Sigmoid colon (tissue), 7 donors: Measurements from ENCODE around the gene SMAD3. TPM values are rescaled to one million over a fixed set of nuclear protein-coding genes. Genes with fewer than 3 reads are reported as not detected.

Source experiments
- DNase-seq: peaks from one replicate; pipeline ENCODE4 v3.0.0-alpha.2; 2019
- H3K27ac ChIP-seq, 4 donors: fragments of 200-600 bp; sonication (generic); one replicate each; pipeline ENCODE4 v1.5.1; 2016 to 2019; ENCODE audit warnings: mild to moderate bottlenecking in 1 of 4
- H3K27me3 ChIP-seq, 3 donors: fragments of 200-600 bp; sonication (generic); one replicate each; pipeline ENCODE4 v1.5.1; 2019; ENCODE audit warnings: mild to moderate bottlenecking in 1 of 3
- H3K36me3 ChIP-seq, 4 donors: fragments of 200-600 bp; sonication (generic); one replicate each; pipeline ENCODE4 v1.5.1; 2016 to 2019
- H3K4me1 ChIP-seq, 4 donors: fragments of 200-600 bp; sonication (generic); one replicate each; pipeline ENCODE4 v1.5.1; 2017 to 2019
- H3K4me3 ChIP-seq, 4 donors: fragments of 200-600 bp; sonication (generic); one replicate each; pipeline ENCODE4 v1.5.1; 2017 to 2019; ENCODE audit warnings: mild to moderate bottlenecking in 2 of 4, moderate library complexity in 1 of 4
- H3K9me3 ChIP-seq, 4 donors: fragments of 200-600 bp in 3 of 4; sonication (generic) in 3 of 4; one replicate each; pipeline versions ENCODE4 v1.5.1 to v1.6.1; 2013 to 2019
- EP300 ChIP-seq, 4 donors: sonication (generic); formaldehyde crosslinking; IDR thresholded peaks; one replicate each; pipeline ENCODE4 v1.6.1; 2017; ENCODE audit warnings: antibody characterized with exemption in 4 of 4
- POLR2A ChIP-seq, 2 donors: fragments of 450-650 bp; IDR thresholded peaks; one replicate each; pipeline ENCODE4 v1.6.1; 2016; ENCODE audit warnings: antibody characterized with exemption in 2 of 2, mild to moderate bottlenecking in 2 of 2, moderate library complexity in 2 of 2
- POLR2AphosphoS5 ChIP-seq, 4 donors: sonication (generic); formaldehyde crosslinking; IDR thresholded peaks; one replicate each; pipeline ENCODE4 v1.6.1; 2017; ENCODE audit warnings: antibody characterized with exemption in 4 of 4
- WGBS, 2 donors: extraction: QIAGEN DNeasy Blood & Tissue Kit; methylation state at CpG; one replicate each; pipeline ENCODE4 v1.1.7; 2013; 5-methylcytosine and 5-hydroxymethylcytosine counted together
- intact Hi-C: fragments of 100-400 bp; cut with DNase I; formaldehyde crosslinking; loops from one replicate; pipeline ENCODE4 v1.15.1; 2023
- polyA plus RNA-seq, 3 donors: library from polyadenylated mRNA; stranded (reverse); fragments of 200-250 nt; gene quantifications; one replicate each; pipeline ENCODE4 v1.2.3, GENCODE V29; 2013
- total RNA-seq, 4 donors: library from RNA; depleted of rRNA; stranded (reverse); fragments of >200 nt; gene quantifications; one replicate each; pipeline ENCODE4 v1.1.0, GENCODE V29; 2016
- TF ChIP-seq, protein P1 (sequence below), 4 experiments: fragments of 450-650 bp in 3 of 4; fragments of 200-600 bp in 1 of 4; IDR thresholded peaks; one replicate each; pipeline ENCODE4 v1.5.1; 2016 to 2019; ENCODE audit warnings: antibody characterized with exemption in 4 of 4, mild to moderate bottlenecking in 3 of 4, moderate library complexity in 2 of 4
- donor health status: healthy with polysubstance abuse.
- donor health status: Bipolar disorder and iron deficiency.
- donor health status: healthy.

SMAD3 gene
- total and polyA plus RNA-seq, 7 donors = 12.5 to 28.2 (median 18.4) TPM

DNA sequence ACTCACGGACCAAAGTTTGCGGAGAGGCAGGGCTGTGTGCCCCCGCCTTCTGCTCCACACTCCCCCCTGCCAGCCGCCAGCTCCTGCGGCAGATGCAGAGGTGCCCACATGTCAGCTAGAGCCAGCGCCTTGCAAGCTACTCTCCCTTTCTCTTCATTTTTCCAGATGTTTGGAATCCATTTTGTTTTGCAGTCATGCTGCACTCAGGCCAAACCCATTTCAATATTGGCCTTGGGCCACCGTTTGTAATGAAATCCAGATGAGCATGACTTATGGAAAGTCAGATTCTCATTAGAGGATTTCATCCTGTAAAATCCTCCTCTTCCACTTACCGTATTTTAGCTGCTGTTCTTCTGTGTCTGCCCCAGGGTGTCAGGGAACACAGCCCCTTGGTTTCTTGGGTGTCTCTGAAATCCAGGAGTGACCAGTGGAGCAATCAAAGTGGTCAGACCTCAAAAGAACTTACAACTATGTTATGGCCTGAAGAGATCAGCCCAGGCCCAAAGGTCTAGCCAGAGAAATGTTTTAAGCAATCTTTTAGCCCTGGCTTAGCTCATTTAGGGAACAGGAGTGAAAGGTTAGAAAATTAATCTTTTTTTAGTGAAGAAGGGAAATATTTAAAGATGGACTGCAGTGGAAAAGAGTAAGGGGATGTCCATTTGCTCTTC is 123.3 kb downstream of the SMAD3 start:
- Histone ChIP-seq H3K27ac (peak overlapping the region; percentile 74 to 87 (median 80)), H3K27me3 (no peaks in the 10 kb centered on the region), H3K4me3 (no peak overlapping the region), H3K36me3 (peaks cover 0 to 24% (median 8%) of the 10 kb centered on the region in 4 donors), H3K9me3 (no peaks in the 10 kb centered on the region), H3K4me1 (peaks cover 0 to 77% (median 74%) of the 10 kb centered on the region in 4 donors)
- intact Hi-C loops = loop anchor here (2.0 to 5.0 kb wide), 3 partner anchors 46 to 121 kb away; partner anchors contain the start of genes AAGAB, IQCH and SMAD3
- TF ChIP-seq POLR2A (IDR thresholded peaks at IDR 0.05) = no peak
- TF ChIP-seq POLR2AphosphoS5 (IDR thresholded peaks at IDR 0.05) = peak; percentile 62 to 90 (median 84)
- peak in 2 of 4 donors; percentile 53 to 55 for TF ChIP-seq EP300 (IDR thresholded peaks at IDR 0.05)
- 80 to 89% methylated on average over 8 of the region's 8 CpGs for WGBS, 2 donors
- peak; percentile 88 for DNase-seq

DNA sequence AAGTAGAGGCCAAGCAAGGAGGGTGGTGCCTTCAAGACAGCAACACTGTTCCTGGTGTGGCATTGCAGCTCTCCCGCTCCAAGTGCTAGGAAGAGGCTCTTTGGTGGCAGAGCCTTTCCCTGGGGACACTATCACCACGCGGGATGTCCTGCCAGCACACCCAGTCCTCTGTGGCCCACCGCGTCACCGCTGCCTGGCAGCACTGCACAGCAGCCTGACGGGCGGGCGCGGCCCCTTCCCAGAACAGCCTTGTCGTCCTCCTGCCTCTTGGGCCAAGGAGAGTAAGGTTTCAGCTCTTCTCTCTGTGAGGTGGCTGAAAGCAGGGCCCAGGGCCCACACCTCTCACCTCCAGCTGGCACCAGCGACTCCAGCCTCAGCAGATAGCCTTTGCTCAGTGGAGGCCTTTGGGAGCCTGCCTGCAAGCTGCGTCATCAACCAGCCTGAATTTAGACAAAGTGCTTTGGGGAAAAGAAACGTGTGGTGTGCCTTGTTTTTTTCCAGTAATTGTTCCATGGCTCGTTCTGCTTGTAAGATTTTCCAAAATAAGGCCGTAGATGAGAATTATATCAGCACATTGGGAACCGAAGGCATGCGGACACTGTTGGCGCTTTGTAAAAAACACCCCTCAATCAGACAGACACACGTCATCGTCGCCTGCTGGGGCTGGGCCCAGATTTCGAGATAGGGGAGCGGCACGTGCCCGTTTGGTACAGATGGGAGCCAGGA is 124.1 kb downstream of the SMAD3 start:
- H3K4me1 ChIP-seq = peaks cover 0 to 83% (median 78%) of the 10 kb centered on the region in 4 donors
- intact Hi-C loops = loop anchor here (2.0 to 5.0 kb wide), 4 partner anchors 47 to 162 kb away; partner anchors contain the start of genes AAGAB, IQCH and SMAD3
- 92 to 95% methylated on average over 26 of the region's 26 CpGs for WGBS, 2 donors
- no peaks in the 10 kb centered on the region for H3K9me3 ChIP-seq
- DNase-seq = peak; percentile 93
- H3K36me3 ChIP-seq = peaks cover 0 to 24% (median 7%) of the 10 kb centered on the region in 4 donors
- no peak overlapping the region for H3K4me3 ChIP-seq
- H3K27ac ChIP-seq = peak overlapping the region; percentile 74 to 87 (median 80)
- TF ChIP-seq, protein P1, sequence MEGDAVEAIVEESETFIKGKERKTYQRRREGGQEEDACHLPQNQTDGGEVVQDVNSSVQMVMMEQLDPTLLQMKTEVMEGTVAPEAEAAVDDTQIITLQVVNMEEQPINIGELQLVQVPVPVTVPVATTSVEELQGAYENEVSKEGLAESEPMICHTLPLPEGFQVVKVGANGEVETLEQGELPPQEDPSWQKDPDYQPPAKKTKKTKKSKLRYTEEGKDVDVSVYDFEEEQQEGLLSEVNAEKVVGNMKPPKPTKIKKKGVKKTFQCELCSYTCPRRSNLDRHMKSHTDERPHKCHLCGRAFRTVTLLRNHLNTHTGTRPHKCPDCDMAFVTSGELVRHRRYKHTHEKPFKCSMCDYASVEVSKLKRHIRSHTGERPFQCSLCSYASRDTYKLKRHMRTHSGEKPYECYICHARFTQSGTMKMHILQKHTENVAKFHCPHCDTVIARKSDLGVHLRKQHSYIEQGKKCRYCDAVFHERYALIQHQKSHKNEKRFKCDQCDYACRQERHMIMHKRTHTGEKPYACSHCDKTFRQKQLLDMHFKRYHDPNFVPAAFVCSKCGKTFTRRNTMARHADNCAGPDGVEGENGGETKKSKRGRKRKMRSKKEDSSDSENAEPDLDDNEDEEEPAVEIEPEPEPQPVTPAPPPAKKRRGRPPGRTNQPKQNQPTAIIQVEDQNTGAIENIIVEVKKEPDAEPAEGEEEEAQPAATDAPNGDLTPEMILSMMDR (IDR thresholded peaks at IDR 0.05) = no peak
- TF ChIP-seq POLR2AphosphoS5 (IDR thresholded peaks at IDR 0.05) = peak in 3 of 4 donors; percentile 23 to 35 (median 27)
- TF ChIP-seq POLR2A (IDR thresholded peaks at IDR 0.05) = no peak
- peak in 1 of 4 donors; percentile 3 for TF ChIP-seq EP300 (IDR thresholded peaks at IDR 0.05)
- no peaks in the 10 kb centered on the region for H3K27me3 ChIP-seq

DNA sequence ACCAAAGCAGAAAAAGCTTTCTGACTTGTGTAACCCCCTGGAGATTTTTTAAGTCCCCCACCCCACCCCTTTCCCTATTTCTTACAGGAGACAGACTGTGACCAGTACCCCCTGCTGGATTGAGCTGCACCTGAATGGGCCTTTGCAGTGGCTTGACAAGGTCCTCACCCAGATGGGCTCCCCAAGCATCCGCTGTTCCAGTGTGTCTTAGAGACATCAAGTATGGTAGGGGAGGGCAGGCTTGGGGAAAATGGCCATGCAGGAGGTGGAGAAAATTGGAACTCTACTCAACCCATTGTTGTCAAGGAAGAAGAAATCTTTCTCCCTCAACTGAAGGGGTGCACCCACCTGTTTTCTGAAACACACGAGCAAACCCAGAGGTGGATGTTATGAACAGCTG is 124.9 kb downstream of the SMAD3 start:
- peak overlapping the region; percentile 74 to 87 (median 80) for H3K27ac ChIP-seq
- no peaks in the 10 kb centered on the region for H3K9me3 ChIP-seq
- 61 to 90% methylated on average over 2 of the region's 2 CpGs for WGBS, 2 donors
- TF ChIP-seq EP300 (IDR thresholded peaks at IDR 0.05) (no peak), POLR2AphosphoS5 (IDR thresholded peaks at IDR 0.05) (no peak), POLR2A (IDR thresholded peaks at IDR 0.05) (no peak)
- TF ChIP-seq, protein P1 (IDR thresholded peaks at IDR 0.05) = no peak
- intact Hi-C loops = loop anchor here (5.0 kb wide), 1 partner anchor 163 kb away; no protein-coding TSS in a partner anchor
- H3K27me3 ChIP-seq = no peaks in the 10 kb centered on the region
- no peak for DNase-seq
- H3K4me1 ChIP-seq = peaks cover 0 to 81% (median 77%) of the 10 kb centered on the region in 4 donors
- H3K36me3 ChIP-seq = peaks cover 0 to 24% (median 5%) of the 10 kb centered on the region in 4 donors
- H3K4me3 ChIP-seq = no peak overlapping the region

DNA sequence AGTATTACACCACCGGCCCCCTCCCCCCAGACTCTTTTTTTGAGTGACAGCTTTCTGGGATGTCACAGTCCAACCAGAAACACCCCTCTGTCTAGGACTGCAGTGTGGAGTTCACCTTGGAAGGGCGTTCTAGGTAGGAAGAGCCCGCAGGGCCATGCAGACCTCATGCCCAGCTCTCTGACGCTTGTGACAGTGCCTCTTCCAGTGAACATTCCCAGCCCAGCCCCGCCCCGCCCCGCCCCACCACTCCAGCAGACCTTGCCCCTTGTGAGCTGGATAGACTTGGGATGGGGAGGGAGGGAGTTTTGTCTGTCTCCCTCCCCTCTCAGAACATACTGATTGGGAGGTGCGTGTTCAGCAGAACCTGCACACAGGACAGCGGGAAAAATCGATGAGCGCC is 125.4 kb downstream of the SMAD3 start:
- H3K9me3 ChIP-seq = no peaks in the 10 kb centered on the region
- no peaks in the 10 kb centered on the region for H3K27me3 ChIP-seq
- peaks cover 0 to 24% (median 5%) of the 10 kb centered on the region in 4 donors for H3K36me3 ChIP-seq
- intact Hi-C loops = loop anchor here (5.0 kb wide), 1 partner anchor 164 kb away; no protein-coding TSS in a partner anchor
- 67 to 85% methylated on average over 11 of the region's 11 CpGs for WGBS, 2 donors
- peak overlapping the region; percentile 74 to 87 (median 80) for H3K27ac ChIP-seq
- no peak for TF ChIP-seq POLR2A (IDR thresholded peaks at IDR 0.05)
- peaks cover 0 to 76% (median 73%) of the 10 kb centered on the region in 4 donors for H3K4me1 ChIP-seq
- DNase-seq = no peak
- no peak overlapping the region for H3K4me3 ChIP-seq

DNA sequence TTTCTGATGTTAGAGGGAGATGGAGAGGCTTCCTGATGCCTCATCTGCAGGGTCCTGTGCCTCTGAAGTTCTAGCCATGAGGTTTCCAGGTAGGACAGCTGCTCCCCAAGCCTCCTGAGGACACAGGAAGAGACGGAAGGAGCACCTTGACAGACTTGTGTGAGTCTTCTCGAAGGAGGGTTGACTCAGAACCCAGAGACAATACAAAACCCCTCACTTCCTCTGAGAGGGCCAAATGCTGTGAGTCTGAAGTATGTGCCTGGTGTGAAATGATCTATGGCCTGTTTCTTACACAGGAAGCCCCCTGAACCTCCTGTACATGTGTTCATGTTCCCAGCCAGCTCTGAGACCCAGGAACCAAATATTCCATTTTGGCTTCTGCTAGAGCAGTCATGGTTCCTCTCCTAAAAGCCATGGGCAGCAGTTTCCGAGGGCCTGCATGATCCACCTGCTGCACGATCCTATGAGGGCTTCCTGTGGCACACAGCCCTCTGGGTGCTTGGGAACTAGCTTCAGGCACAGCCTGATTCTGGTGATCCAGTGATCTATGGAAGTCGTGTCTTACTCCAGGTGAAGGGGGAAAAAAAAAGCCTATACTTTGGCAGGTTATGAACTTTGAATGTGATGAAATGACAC is 126.9 kb downstream of the SMAD3 start:
- intact Hi-C loops = loop anchor here (5.0 kb wide), 1 partner anchor 165 kb away; no protein-coding TSS in a partner anchor
- no peak for DNase-seq
- peak overlapping the region in 3 of 4 donors; percentile 68 to 73 (median 73) for H3K27ac ChIP-seq
- 90 to 94% methylated on average over 5 of the region's 5 CpGs for WGBS, 2 donors
- no peaks in the 10 kb centered on the region for H3K9me3 ChIP-seq
- H3K4me1 ChIP-seq = peaks cover 0 to 65% (median 61%) of the 10 kb centered on the region in 4 donors
- no peak overlapping the region for H3K4me3 ChIP-seq
- H3K27me3 ChIP-seq = no peaks in the 10 kb centered on the region
- TF ChIP-seq, protein P1 (IDR thresholded peaks at IDR 0.05) = no peak
- TF ChIP-seq POLR2AphosphoS5 (IDR thresholded peaks at IDR 0.05) = no peak
- no peak for TF ChIP-seq POLR2A (IDR thresholded peaks at IDR 0.05)
- TF ChIP-seq EP300 (IDR thresholded peaks at IDR 0.05) = no peak
- H3K36me3 ChIP-seq = peaks cover 0 to 24% (median 5%) of the 10 kb centered on the region in 4 donors
